ENCODE data around the gene CCR6. TPM values are rescaled to one million over a fixed set of nuclear protein-coding genes. Genes with fewer than 3 reads are reported as not detected.

CCR6 gene
- total and polyA plus RNA-seq, 2 of the 13 experiments (the other 11 are each of a cell fraction or from before 2014, with no cell fraction given), result 4.5 to 8.7 TPM

DNA sequence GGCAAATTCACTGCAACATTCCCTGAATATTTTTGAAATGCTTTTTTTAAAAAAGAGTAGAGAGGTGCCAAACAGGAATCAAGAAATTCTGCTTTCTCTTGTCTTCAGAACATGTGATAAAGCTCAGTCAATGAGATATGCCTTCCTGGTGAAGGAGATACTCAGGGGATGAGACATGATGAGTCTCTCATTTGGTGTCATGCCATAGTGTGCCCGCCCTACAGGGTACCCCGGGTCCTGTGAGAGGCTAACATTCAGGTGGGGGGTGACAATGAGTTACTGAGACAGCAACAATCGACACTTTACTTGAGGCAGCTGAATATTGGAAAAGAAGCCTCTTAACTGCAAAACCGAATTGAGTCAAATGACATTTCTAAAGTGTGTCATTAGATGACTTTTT, 6.7 kb downstream of the CCR6 start:
- Histone ChIP-seq H3K9ac (ENCODE audit: insufficient read depth, low read depth, low read length) (no peak overlapping the region), H3K27ac (ENCODE audit: extremely low read length, insufficient read depth, low read length) (no peak overlapping the region), H4K20me1 (ENCODE audit: insufficient read depth, low read length) (no peaks in the 10 kb centered on the region), H3K27me3 (ENCODE audit: control insufficient read depth in 1 of 2, insufficient read depth in 2 of 2, low read length in 2 of 2) (no peaks in the 10 kb centered on the region), H3K4me2 (ENCODE audit: low read depth, low read length) (no peak overlapping the region), H3K36me3 (replicated peaks in 1 of 2; ENCODE audit: control insufficient read depth in 1 of 2, insufficient read depth in 2 of 2, low read length in 2 of 2) (peaks cover 4 to 6% of the 10 kb centered on the region in 2 experiments; a peak in 2 of 5 replicates), H3K79me2 (ENCODE audit: insufficient read depth, low read length) (peaks cover 4% of the 10 kb centered on the region), H3K4me1 (ENCODE audit: insufficient read depth, low read length) (peaks cover 56% of the 10 kb centered on the region), H3K9me3 (ENCODE audit: low read length) (no peaks in the 10 kb centered on the region), H3K4me3 (replicated peaks in 1 of 3; ENCODE audit: insufficient read depth in 1 of 3, low read depth in 2 of 3, low read length in 3 of 3) (no peak overlapping the region), H2AFZ (ENCODE audit: low read length) (no peak overlapping the region)
- POLR2A ChIA-PET, result interaction anchor here (1.2 kb wide), 1 partner anchor 11 kb away, joined by 5 read pairs; no protein-coding TSS in a partner anchor
- intact Hi-C loops (cut with micrococcal nuclease; ENCODE audit: unreplicated experiment), result no loop called here
- ATAC-seq (no peak), FAIRE-seq (no peak), DNase-seq (ENCODE audit: low spot score) (no peak)
- in situ Hi-C loops (cut with HindIII; ENCODE audit: extremely low pct_ligation_motif_present, low pct_unique_long_range_greater_than_20kb), result loop anchor here (25.0 kb wide), 1 partner anchor 117 kb away; no protein-coding TSS in a partner anchor
- BruUV-seq (replicated peaks), result no TSS peak
- CTCF ChIA-PET (ENCODE audit: low intra/inter-chr PET ratio, low total read pairs), result no interaction called here
- 87% methylated on average over 4 of the region's 4 CpGs for WGBS (ENCODE audit: low lambda C conversion rate)
- TF ChIP-seq, protein P1, sequence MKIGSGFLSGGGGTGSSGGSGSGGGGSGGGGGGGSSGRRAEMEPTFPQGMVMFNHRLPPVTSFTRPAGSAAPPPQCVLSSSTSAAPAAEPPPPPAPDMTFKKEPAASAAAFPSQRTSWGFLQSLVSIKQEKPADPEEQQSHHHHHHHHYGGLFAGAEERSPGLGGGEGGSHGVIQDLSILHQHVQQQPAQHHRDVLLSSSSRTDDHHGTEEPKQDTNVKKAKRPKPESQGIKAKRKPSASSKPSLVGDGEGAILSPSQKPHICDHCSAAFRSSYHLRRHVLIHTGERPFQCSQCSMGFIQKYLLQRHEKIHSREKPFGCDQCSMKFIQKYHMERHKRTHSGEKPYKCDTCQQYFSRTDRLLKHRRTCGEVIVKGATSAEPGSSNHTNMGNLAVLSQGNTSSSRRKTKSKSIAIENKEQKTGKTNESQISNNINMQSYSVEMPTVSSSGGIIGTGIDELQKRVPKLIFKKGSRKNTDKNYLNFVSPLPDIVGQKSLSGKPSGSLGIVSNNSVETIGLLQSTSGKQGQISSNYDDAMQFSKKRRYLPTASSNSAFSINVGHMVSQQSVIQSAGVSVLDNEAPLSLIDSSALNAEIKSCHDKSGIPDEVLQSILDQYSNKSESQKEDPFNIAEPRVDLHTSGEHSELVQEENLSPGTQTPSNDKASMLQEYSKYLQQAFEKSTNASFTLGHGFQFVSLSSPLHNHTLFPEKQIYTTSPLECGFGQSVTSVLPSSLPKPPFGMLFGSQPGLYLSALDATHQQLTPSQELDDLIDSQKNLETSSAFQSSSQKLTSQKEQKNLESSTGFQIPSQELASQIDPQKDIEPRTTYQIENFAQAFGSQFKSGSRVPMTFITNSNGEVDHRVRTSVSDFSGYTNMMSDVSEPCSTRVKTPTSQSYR (CRISPR knock-in tag; IDR thresholded peaks at IDR 0.05; ENCODE audit: borderline replicate concordance), result no peak
- TF ChIP-seq ARHGAP35 (CRISPR knock-in tag; IDR thresholded peaks at IDR 0.05; ENCODE audit: borderline replicate concordance) (no peak), NFYB (CRISPR knock-in tag; IDR thresholded peaks at IDR 0.05) (no peak), ZNF780A (CRISPR knock-in tag; IDR thresholded peaks at IDR 0.05) (no peak), HOXA5 (CRISPR knock-in tag; IDR thresholded peaks at IDR 0.05) (no peak), HNF4G (IDR thresholded peaks at IDR 0.05; ENCODE audit: borderline replicate concordance, low read depth, low read length) (no peak), HNF4G (CRISPR knock-in tag; IDR thresholded peaks at IDR 0.05; ENCODE audit: borderline replicate concordance, low read depth) (no peak), TEAD3 (CRISPR knock-in tag; optimal IDR thresholded peaks at IDR 0.05; ENCODE audit: borderline replicate concordance) (no peak), CSRNP2 (CRISPR knock-in tag; conservative IDR thresholded peaks at IDR 0.05; ENCODE audit: low read depth) (no peak), ZNF33A (CRISPR knock-in tag; IDR thresholded peaks at IDR 0.05; ENCODE audit: borderline replicate concordance) (no peak), RORA (CRISPR knock-in tag; IDR thresholded peaks at IDR 0.05) (no peak), SMARCE1 (IDR thresholded peaks at IDR 0.05; ENCODE audit: borderline replicate concordance) (no peak), ZNF770 (CRISPR knock-in tag; IDR thresholded peaks at IDR 0.05) (no peak)
- TF ChIP-seq, protein P2, sequence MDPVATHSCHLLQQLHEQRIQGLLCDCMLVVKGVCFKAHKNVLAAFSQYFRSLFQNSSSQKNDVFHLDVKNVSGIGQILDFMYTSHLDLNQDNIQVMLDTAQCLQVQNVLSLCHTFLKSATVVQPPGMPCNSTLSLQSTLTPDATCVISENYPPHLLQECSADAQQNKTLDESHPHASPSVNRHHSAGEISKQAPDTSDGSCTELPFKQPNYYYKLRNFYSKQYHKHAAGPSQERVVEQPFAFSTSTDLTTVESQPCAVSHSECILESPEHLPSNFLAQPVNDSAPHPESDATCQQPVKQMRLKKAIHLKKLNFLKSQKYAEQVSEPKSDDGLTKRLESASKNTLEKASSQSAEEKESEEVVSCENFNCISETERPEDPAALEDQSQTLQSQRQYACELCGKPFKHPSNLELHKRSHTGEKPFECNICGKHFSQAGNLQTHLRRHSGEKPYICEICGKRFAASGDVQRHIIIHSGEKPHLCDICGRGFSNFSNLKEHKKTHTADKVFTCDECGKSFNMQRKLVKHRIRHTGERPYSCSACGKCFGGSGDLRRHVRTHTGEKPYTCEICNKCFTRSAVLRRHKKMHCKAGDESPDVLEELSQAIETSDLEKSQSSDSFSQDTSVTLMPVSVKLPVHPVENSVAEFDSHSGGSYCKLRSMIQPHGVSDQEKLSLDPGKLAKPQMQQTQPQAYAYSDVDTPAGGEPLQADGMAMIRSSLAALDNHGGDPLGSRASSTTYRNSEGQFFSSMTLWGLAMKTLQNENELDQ (CRISPR knock-in tag; IDR thresholded peaks at IDR 0.05; ENCODE audit: borderline replicate concordance), result no peak
- TF ChIP-seq, protein P3, sequence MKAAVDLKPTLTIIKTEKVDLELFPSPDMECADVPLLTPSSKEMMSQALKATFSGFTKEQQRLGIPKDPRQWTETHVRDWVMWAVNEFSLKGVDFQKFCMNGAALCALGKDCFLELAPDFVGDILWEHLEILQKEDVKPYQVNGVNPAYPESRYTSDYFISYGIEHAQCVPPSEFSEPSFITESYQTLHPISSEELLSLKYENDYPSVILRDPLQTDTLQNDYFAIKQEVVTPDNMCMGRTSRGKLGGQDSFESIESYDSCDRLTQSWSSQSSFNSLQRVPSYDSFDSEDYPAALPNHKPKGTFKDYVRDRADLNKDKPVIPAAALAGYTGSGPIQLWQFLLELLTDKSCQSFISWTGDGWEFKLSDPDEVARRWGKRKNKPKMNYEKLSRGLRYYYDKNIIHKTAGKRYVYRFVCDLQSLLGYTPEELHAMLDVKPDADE (CRISPR knock-in tag; IDR thresholded peaks at IDR 0.05), result no peak

All from HepG2 (cell line).